Measurements from ENCODE around the gene ZNF365.

ZNF365 gene

GRCh38 chr10:62373995-62374861 lies at the start of gene ZNF365:
TSS of gene ZNF365 (plus strand) at chr10:62374369. CDS start at chr10:62376194, 1,825 bp downstream.
- no peak within 1 kb of the TSS for H3K27ac ChIP-seq (ENCODE audit: low read length)
- peak within 1 kb of the TSS; percentile 61 for H2AFZ ChIP-seq (ENCODE audit: low read length)
- H3K9ac ChIP-seq (ENCODE audit: low read length) = no peak within 1 kb of the TSS

GRCh38 chr10:62326176-62326575 lies 48.0 kb upstream of the ZNF365 start:
- Histone ChIP-seq H3F3A (ENCODE audit: insufficient read depth, low read length) (no peaks in the 10 kb centered on the region), H3K9me3 (replicated peaks; ENCODE audit: insufficient read depth, low read length) (no peaks in the 10 kb centered on the region), H2AFZ (ENCODE audit: low read length) (no peak overlapping the region), H3K9me2 (replicated peaks; ENCODE audit: insufficient read depth, low read length) (no peaks in the 10 kb centered on the region), H3K27me3 (replicated peaks; ENCODE audit: insufficient read depth, low read length) (no peaks in the 10 kb centered on the region), H3K4me2 (ENCODE audit: low read depth, low read length) (no peak overlapping the region), H3K27ac (ENCODE audit: low read length) (no peak overlapping the region), H3K4me3 (ENCODE audit: low read length) (no peak overlapping the region), H3K36me3 (replicated peaks; ENCODE audit: insufficient read depth, low read length) (no peaks in the 10 kb centered on the region), H3K79me2 (ENCODE audit: low read length) (no peaks in the 10 kb centered on the region), H4K20me1 (ENCODE audit: insufficient read depth, low read length) (no peaks in the 10 kb centered on the region), H3K9ac (ENCODE audit: low read length) (no peak overlapping the region), H3K4me1 (ENCODE audit: low read length) (no peaks in the 10 kb centered on the region)
- DNase-seq = no peak
- TF ChIP-seq EZH2 (optimal IDR thresholded peaks at IDR 0.05; ENCODE audit: low read depth, low read length) (no peak), EZH2phosphoT487 (IDR thresholded peaks at IDR 0.05; ENCODE audit: low read length) (no peak), CTCF (IDR thresholded peaks at IDR 0.05; ENCODE audit: low read length) (no peak)

More at GRCh38 chr10:62373995-62374861, at the start of gene ZNF365:
- Histone ChIP-seq H3F3A (ENCODE audit: insufficient read depth, low read length) (no peaks in the 10 kb centered on the region), H3K4me3 (ENCODE audit: low read length) (peak within 1 kb of the TSS; percentile 59), H3K27me3 (replicated peaks; ENCODE audit: insufficient read depth, low read length) (0 out of 2 replicates have a peak, but pooled peaks cover 3% of the 10 kb centered on the region), H3K9me2 (replicated peaks; ENCODE audit: insufficient read depth, low read length) (no peaks in the 10 kb centered on the region), H3K4me2 (ENCODE audit: low read depth, low read length) (peak within 1 kb of the TSS; percentile 78), H3K79me2 (ENCODE audit: low read length) (no peaks in the 10 kb centered on the region), H3K36me3 (replicated peaks; ENCODE audit: insufficient read depth, low read length) (no peaks in the 10 kb centered on the region), H3K4me1 (ENCODE audit: low read length) (no peaks in the 10 kb centered on the region), H3K9me3 (replicated peaks; ENCODE audit: insufficient read depth, low read length) (no peaks in the 10 kb centered on the region), H4K20me1 (ENCODE audit: insufficient read depth, low read length) (no peaks in the 10 kb centered on the region)
- DNase-seq = peak; percentile 14
- TF ChIP-seq EZH2phosphoT487 (IDR thresholded peaks at IDR 0.05; ENCODE audit: low read length) (no peak), EZH2 (optimal IDR thresholded peaks at IDR 0.05; ENCODE audit: low read depth, low read length) (no peak), CTCF (IDR thresholded peaks at IDR 0.05; ENCODE audit: low read length) (no peak)

GRCh38 chr10:62327885-62328284 lies 46.3 kb upstream of the ZNF365 start:
- TF ChIP-seq EZH2phosphoT487 (IDR thresholded peaks at IDR 0.05; ENCODE audit: low read length) = no peak
- Histone ChIP-seq H3K4me3 (ENCODE audit: low read length) (no peak overlapping the region), H3K9ac (ENCODE audit: low read length) (no peak overlapping the region), H3F3A (ENCODE audit: insufficient read depth, low read length) (no peaks in the 10 kb centered on the region), H3K4me2 (ENCODE audit: low read depth, low read length) (no peak overlapping the region), H3K4me1 (ENCODE audit: low read length) (no peaks in the 10 kb centered on the region), H3K9me2 (replicated peaks; ENCODE audit: insufficient read depth, low read length) (no peaks in the 10 kb centered on the region), H3K36me3 (replicated peaks; ENCODE audit: insufficient read depth, low read length) (no peaks in the 10 kb centered on the region), H4K20me1 (ENCODE audit: insufficient read depth, low read length) (no peaks in the 10 kb centered on the region), H3K27ac (ENCODE audit: low read length) (no peak overlapping the region), H2AFZ (ENCODE audit: low read length) (no peak overlapping the region), H3K79me2 (ENCODE audit: low read length) (no peaks in the 10 kb centered on the region), H3K27me3 (replicated peaks; ENCODE audit: insufficient read depth, low read length) (no peaks in the 10 kb centered on the region), H3K9me3 (replicated peaks; ENCODE audit: insufficient read depth, low read length) (no peaks in the 10 kb centered on the region)
- DNase-seq = peak; percentile 8

- no peak overlapping the region for H3K27ac ChIP-seq (ENCODE audit: low read length)
- H3K9me2 ChIP-seq (replicated peaks; ENCODE audit: insufficient read depth, low read length) = no peaks in the 10 kb centered on the region
- no peaks in the 10 kb centered on the region for H4K20me1 ChIP-seq (ENCODE audit: insufficient read depth, low read length)
- no peaks in the 10 kb centered on the region for H3K4me1 ChIP-seq (ENCODE audit: low read length)
- H3K36me3 ChIP-seq (replicated peaks; ENCODE audit: insufficient read depth, low read length) = no peaks in the 10 kb centered on the region
- no peaks in the 10 kb centered on the region for H3K9me3 ChIP-seq (replicated peaks; ENCODE audit: insufficient read depth, low read length)
- no peaks in the 10 kb centered on the region for H3K79me2 ChIP-seq (ENCODE audit: low read length)
- no peak overlapping the region for H3K9ac ChIP-seq (ENCODE audit: low read length)
- DNase-seq = no peak
- H3F3A ChIP-seq (ENCODE audit: insufficient read depth, low read length) = no peaks in the 10 kb centered on the region
- H3K4me3 ChIP-seq (ENCODE audit: low read length) = no peak overlapping the region
- TF ChIP-seq EZH2 (optimal IDR thresholded peaks at IDR 0.05; ENCODE audit: low read depth, low read length) (no peak), CTCF (IDR thresholded peaks at IDR 0.05; ENCODE audit: low read length) (no peak), EZH2phosphoT487 (IDR thresholded peaks at IDR 0.05; ENCODE audit: low read length) (no peak)
- no peaks in the 10 kb centered on the region for H3K27me3 ChIP-seq (replicated peaks; ENCODE audit: insufficient read depth, low read length)
- no peak overlapping the region for H2AFZ ChIP-seq (ENCODE audit: low read length)
- H3K4me2 ChIP-seq (ENCODE audit: low read depth, low read length) = no peak overlapping the region
Observed at GRCh38 chr10:62330213-62330612, 44.0 kb upstream of the ZNF365 start.

Measured in MM.1S (cell line).